ENCODE data around the gene CEL.

Gene CEL

GRCh38 chr9:133119103-133119845, 57.5 kb downstream of the CEL start:
- TF ChIP-seq MYC (IDR thresholded peaks at IDR 0.05; ENCODE audit: low read depth, low read length) (no peak), MAX (IDR thresholded peaks at IDR 0.05; ENCODE audit: low read depth, low read length) (no peak), POLR2A (IDR thresholded peaks at IDR 0.05; ENCODE audit: extremely low read depth, insufficient read length) (no peak)
- TF ChIP-seq, protein P1, sequence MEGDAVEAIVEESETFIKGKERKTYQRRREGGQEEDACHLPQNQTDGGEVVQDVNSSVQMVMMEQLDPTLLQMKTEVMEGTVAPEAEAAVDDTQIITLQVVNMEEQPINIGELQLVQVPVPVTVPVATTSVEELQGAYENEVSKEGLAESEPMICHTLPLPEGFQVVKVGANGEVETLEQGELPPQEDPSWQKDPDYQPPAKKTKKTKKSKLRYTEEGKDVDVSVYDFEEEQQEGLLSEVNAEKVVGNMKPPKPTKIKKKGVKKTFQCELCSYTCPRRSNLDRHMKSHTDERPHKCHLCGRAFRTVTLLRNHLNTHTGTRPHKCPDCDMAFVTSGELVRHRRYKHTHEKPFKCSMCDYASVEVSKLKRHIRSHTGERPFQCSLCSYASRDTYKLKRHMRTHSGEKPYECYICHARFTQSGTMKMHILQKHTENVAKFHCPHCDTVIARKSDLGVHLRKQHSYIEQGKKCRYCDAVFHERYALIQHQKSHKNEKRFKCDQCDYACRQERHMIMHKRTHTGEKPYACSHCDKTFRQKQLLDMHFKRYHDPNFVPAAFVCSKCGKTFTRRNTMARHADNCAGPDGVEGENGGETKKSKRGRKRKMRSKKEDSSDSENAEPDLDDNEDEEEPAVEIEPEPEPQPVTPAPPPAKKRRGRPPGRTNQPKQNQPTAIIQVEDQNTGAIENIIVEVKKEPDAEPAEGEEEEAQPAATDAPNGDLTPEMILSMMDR (IDR thresholded peaks at IDR 0.05; ENCODE audit: low read depth, low read length), result no peak
- DNase-seq (ENCODE audit: low read depth), result no peak
- H3K4me3 ChIP-seq (ENCODE audit: low read depth, low read length), result no peak overlapping the region

GRCh38 chr9:133119846-133120500, 58.2 kb downstream of the CEL start:
- no peak for DNase-seq (ENCODE audit: low read depth)
- peak overlapping the region; percentile 47 for H3K4me3 ChIP-seq (ENCODE audit: low read depth, low read length)
- no peak for TF ChIP-seq POLR2A (IDR thresholded peaks at IDR 0.05; ENCODE audit: extremely low read depth, insufficient read length)
- TF ChIP-seq MYC (IDR thresholded peaks at IDR 0.05; ENCODE audit: low read depth, low read length), result no peak
- TF ChIP-seq, protein P1 (IDR thresholded peaks at IDR 0.05; ENCODE audit: low read depth, low read length), result no peak
- TF ChIP-seq MAX (IDR thresholded peaks at IDR 0.05; ENCODE audit: low read depth, low read length), result no peak

DNA sequence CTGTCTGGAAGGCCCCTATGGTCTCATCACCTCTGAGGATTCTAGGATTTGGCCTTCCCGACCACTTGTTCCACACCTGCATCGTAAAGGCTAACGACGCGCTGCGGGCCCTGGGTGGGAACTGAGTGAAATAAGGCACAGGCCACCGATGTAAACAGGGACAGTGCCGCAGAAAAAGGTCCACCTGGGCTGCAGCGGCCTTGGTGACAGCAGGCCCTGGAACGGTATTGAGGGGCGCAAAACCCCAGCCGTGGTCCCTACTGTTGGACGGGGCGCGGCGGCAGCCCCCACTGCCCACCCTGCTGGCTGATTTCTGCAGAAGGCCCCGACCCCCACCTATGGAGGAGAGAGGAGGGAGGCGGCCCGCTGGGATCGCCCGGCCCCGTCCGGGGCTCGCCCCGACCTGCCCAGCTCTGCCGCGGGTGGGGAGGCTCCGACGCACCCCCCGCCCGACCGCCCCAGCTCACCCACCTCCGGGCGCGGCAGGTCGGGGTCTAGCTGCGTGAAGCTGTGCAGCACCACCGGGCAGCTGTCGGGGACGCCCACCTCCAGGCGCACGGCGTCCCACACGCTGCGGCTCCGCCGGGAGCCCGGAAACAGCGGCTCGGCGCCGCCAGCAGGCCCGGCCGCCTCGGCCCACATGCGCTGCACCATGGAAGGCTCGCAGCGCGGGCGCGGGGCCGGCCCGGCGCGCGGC, 58.9 kb downstream of the CEL start:
- H3K4me3 ChIP-seq (ENCODE audit: low read depth, low read length), result peak overlapping the region; percentile 47
- DNase-seq (ENCODE audit: low read depth), result no peak
- no peak for TF ChIP-seq MYC (IDR thresholded peaks at IDR 0.05; ENCODE audit: low read depth, low read length)
- no peak for TF ChIP-seq MAX (IDR thresholded peaks at IDR 0.05; ENCODE audit: low read depth, low read length)
- TF ChIP-seq, protein P1 (IDR thresholded peaks at IDR 0.05; ENCODE audit: low read depth, low read length), result no peak
- no peak for TF ChIP-seq POLR2A (IDR thresholded peaks at IDR 0.05; ENCODE audit: extremely low read depth, insufficient read length)
